Neural progenitor cell (in vitro differentiated cells): ENCODE results near the gene PPM1D.

Experiments
- CTCF ChIP-seq: fragments of 200-600 bp; sonication (generic); IDR thresholded peaks from 2 replicates; pipeline ENCODE4 v1.5.1; 2017; ENCODE audit warnings: antibody characterized with exemption, mild to moderate bottlenecking
- EZH2 ChIP-seq: fragments of 200-600 bp; sonication (generic); IDR thresholded peaks from 2 replicates; pipeline ENCODE4 v1.6.1; 2017; ENCODE audit warnings: antibody characterized with exemption, mild to moderate bottlenecking, moderate library complexity
- EZH2phosphoT487 ChIP-seq: fragments of 200-600 bp; sonication (generic); IDR thresholded peaks from 2 replicates; pipeline ENCODE4 v1.6.1; 2017; ENCODE audit warnings: antibody characterized with exemption

- no peak for TF ChIP-seq CTCF
- TF ChIP-seq EZH2: no peak
- TF ChIP-seq EZH2phosphoT487: no peak
Observed at GRCh38 chr17:60704170-60704569, 104.2 kb downstream of the PPM1D start.
